HG02571 (cell line): ENCODE data around the gene NT5DC2.

ENCODE experiments used
- ATAC-seq: cut with Tn5 transposase; IDR thresholded peaks from one replicate; pipeline ENCODE4 v1.9.1; 2021; ENCODE audit warnings: mild to moderate bottlenecking, moderate library complexity; ENCODE audit not compliant: unreplicated experiment

Gene NT5DC2

DNA sequence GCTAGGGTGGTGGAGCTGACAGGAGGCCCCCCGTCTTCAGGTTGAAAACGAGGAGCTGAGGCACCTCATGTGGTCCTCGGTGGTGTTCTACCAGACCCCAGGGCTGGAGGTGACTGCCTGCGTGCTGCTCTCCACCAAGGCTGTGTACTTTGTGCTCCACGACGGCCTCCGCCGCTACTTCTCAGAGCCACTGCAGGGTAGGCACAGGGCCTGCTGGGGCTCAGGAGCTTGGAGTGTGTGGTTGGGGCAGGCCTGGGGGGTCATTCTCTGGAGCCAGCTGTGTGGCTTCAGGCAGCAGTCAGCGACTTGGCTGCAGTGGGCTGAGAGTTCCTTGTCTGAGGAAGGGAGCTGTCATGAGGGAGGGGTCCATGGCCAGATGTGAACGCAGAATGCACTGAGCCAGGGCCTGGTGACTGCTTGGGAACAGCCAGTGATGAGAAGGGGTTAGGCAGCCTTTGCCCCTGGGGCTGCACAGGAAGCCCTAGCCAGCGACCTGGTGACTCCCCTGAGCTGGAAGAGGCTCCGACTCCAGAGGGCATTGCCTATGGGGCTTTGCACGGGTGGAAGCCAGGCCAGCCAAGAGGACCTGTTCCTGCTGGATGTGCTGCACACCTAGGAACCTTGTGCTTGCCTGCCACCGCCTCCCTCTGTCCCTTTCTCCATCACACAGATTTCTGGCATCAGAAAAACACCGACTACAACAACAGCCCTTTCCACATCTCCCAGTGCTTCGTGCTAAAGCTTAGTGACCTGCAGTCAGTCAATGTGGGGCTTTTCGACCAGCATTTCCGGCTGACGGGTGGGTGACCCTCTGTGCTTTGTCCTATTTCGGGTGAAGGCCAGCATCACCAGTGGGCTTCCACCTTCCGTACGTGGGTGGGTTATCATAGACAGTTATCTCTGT is 43.4 kb downstream of the NT5DC2 start:
- ATAC-seq, result no peak

DNA sequence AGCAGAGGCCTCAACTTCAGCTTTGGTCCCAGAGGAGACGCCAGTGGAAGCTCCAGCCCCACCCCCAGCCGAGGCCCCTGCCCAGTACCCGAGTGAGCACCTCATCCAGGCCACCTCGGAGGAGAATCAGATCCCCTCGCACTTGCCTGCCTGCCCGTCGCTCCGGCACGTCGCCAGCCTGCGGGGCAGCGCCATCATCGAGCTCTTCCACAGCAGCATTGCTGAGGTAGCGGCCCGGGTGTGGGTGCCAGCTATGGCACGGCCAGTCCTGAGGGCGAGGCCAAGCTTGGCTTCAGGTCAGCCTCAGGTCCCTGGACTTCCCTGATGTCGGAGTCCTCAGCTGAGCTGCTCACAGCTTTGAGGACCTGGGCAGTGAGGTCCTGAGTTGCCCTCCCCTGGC is 44.2 kb downstream of the NT5DC2 start:
- ATAC-seq, result no peak

DNA sequence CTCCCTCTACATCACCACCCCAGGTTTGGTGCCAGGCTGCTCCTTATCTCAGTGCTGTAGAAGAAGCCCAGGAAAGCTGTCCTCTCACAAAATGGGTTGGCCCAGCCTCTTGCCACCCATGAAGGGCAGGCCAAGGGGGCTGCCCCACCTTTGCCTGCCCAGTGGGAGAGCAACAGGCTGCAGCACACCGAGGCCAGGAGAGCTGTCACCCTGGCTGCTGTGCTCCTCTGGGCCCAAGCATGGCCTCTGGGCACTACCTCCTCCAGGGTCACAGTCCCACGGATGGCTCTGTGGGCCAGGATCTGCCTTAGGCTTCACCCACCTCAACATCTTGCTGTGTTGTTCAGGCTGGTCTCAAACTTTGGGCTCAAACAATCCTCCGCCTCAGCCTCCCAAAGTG is 44.9 kb downstream of the NT5DC2 start:
- no peak for ATAC-seq

DNA sequence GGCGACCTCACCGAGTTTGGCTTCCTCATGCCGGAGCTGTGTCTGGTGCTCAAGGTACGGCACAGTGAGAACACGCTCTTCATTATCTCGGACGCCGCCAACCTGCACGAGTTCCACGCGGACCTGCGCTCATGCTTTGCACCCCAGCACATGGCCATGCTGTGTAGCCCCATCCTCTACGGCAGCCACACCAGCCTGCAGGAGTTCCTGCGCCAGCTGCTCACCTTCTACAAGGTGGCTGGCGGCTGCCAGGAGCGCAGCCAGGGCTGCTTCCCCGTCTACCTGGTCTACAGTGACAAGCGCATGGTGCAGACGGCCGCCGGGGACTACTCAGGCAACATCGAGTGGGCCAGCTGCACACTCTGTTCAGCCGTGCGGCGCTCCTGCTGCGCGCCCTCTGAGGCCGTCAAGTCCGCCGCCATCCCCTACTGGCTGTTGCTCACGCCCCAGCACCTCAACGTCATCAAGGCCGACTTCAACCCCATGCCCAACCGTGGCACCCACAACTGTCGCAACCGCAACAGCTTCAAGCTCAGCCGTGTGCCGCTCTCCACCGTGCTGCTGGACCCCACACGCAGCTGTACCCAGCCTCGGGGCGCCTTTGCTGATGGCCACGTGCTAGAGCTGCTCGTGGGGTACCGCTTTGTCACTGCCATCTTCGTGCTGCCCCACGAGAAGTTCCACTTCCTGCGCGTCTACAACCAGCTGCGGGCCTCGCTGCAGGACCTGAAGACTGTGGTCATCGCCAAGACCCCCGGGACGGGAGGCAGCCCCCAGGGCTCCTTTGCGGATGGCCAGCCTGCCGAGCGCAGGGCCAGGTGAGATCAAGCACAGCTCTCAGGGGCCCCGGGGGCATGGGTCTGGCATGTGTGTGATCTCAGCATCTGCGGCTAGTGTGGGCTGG is 45.6 kb downstream of the NT5DC2 start:
- ATAC-seq, result no peak

DNA sequence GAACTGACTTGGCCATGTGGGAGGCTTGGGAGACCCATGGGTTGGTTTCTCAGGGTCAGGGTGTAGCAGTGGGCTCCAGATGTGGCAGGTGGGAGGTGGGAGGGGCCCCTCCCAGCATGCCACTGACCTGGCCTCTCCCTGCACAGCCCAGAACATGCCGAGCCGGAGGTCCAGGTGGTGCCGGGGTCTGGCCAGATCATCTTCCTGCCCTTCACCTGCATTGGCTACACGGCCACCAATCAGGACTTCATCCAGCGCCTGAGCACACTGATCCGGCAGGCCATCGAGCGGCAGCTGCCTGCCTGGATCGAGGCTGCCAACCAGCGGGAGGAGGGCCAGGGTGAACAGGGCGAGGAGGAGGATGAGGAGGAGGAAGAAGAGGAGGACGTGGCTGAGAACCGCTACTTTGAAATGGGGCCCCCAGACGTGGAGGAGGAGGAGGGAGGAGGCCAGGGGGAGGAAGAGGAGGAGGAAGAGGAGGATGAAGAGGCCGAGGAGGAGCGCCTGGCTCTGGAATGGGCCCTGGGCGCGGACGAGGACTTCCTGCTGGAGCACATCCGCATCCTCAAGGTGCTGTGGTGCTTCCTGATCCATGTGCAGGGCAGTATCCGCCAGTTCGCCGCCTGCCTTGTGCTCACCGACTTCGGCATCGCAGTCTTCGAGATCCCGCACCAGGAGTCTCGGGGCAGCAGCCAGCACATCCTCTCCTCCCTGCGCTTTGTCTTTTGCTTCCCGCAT is 46.4 kb downstream of the NT5DC2 start:
- no peak for ATAC-seq

DNA sequence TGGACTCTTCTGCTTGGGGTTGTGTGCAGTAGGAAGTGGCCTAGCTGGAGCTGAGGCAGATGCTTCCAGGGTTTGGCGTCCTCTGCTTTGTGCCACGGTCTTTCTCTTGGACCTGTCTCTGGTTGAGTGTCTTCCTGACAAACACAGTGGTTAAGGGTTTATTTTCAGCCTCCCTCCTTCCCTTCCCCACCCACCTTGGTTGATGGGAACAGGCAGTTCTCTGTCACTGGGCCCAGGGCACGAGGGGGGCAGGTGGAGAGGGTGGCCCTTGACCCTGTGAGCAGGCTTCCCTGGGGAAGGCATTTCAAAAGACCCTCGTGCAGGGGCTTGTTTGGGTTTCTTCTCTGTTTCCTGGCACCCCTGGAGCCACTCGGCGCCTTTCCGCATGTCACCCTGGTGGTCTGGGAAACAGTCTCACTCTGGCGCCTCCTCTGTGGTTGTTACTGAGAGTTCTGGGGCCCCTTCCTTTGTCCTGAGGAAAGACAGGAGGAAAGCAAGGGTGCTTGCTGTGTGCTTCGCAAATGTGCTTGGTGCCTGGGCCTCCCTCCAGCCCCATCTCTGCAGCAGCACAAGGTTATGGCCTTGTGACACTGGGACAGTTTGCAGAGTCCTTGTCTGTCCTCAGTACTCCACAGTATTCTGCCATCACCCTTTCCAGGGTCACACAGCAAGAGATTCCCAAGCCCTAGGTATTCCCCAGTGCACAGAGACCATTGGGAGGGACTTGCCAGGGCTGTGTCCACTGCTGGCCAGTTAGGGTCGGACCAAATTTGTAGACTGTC is 48.8 kb downstream of the NT5DC2 start:
- ATAC-seq, result no peak

DNA sequence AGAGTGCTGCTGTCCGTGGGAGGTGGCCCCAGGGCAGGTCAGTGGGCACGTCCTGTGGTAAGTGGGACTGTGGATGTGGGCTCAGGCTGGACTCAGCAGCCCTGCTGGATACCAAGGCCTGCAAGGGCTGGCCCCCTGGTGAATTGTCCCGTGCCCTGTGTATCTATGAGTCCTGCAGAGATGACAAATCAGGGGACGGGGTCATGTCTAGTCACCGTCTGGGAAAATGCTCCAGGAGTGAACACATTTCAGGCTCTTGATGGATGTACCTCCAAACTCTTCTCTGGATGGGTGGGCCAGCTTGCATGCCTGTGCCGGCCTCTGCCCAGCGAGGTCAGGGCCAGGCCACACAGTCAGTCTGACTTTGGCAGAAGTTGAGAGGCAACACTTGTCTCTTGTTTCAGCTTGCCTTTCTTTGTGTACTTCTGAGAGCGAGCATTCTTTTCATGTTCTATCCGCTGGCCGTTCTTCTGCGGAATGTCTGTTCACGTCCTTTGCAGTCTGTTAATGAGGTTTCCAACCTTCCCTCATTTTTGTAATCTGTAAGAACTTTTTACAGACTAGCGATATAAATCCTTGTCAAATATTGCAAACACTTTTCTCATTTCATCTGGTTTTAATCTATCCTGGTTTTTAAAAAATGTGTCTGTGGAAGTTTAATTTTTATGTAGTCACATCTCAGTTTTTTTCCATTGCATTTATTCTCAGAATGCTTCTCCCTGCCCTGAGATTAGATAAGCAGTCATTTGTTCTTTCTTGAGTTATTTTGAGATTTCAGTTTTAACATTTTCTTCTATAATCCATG is 49.9 kb downstream of the NT5DC2 start:
- ATAC-seq, result no peak

DNA sequence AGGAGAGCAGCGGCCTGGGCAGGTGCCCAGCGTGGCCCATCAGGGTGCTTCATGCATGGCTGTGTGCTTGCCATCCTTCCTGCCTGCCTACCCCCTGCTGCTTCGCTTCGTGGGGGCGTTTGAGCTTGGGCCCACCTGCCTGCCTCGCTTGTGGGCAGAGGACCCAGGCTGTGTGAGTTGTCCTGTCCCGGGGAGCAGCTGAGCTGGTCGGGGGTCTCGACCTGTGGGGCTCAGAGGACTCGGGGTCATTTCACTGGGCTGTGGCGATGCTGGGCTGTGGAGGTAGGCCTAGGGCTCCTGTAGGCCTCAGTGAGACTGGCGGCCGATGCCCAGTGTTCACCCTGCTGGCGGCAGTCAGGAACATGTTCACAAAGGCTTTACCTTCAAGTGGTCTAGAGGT is 50.6 kb downstream of the NT5DC2 start:
- ATAC-seq, result no peak

DNA sequence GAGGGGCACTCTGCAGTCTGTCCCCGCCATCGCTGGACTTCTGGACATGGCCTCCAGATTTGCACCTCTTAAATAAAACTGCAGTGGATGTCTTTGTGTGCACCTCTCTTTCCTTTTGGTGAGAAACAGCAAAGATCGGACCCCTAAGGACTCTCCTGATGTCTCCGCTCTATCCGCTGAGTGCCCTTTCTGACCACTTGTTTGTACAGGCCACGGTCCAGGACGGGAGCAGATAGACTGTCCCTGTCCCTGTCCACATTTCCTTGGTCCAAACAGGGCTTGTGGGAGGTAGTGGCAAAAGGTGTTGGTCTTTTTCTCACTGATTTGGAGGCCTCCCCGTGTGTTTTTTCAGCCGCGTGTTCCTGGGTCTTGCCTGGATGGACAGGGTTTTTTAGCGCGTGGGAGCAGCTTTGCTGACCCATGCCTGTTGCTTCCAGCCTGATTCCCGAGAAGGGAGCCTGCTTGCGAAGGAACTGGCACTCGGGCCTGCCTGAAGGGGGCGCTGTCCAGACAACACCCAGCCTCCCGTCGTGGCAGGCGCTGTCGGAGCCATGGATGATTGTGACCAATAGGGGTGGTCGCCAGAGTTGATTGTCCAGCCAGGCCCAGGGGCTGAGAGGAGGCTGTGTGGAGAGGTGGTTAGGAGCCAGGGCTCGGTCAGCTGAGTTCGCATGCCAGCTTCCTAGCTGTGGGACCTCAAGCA is 51.7 kb downstream of the NT5DC2 start:
- ATAC-seq, result no peak

DNA sequence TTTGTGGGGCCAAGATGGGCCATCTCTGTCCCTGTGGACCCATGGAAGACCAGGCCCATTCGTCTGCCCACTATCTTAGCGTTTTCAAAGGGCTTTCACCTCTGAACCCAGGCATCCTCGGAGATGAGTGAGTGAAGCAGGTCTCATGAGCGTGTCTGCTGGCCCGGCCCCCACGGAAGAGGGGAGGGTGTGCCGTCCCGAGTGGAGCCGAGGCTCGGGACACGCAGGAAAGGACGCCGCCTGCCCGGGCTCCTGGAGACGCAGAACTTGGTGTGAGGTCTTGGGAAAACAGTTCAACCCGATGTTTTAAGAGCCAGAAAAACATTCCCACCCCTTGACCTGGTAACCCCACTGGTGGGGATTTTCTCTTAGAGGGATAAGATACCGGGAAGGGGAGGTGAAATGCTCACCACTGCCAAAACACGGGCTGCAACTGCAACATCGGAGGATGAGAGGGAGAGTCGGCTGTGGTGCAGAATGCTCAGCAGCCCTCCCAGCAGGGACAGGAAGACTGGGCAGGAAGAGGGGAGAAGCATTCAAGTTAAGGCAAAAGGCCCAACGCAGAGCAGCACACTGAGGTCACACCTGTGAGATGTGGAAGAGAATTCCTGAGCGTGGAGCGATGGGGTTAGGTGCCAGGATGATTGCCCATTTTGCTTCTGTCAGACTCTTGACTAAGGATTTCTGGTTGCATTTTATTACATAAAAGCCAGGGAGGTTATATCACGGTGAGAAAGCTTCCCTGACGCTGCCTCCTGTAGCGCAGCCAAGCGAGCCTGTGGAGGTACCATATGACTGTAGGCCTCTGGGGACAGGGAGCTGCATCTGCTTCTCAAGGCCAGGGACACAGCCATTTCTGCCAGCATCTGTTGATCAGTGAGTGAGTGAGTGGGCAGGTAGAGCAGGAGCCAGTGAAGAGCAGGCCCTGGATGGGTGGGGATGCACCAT is 52.6 kb downstream of the NT5DC2 start:
- no peak for ATAC-seq

DNA sequence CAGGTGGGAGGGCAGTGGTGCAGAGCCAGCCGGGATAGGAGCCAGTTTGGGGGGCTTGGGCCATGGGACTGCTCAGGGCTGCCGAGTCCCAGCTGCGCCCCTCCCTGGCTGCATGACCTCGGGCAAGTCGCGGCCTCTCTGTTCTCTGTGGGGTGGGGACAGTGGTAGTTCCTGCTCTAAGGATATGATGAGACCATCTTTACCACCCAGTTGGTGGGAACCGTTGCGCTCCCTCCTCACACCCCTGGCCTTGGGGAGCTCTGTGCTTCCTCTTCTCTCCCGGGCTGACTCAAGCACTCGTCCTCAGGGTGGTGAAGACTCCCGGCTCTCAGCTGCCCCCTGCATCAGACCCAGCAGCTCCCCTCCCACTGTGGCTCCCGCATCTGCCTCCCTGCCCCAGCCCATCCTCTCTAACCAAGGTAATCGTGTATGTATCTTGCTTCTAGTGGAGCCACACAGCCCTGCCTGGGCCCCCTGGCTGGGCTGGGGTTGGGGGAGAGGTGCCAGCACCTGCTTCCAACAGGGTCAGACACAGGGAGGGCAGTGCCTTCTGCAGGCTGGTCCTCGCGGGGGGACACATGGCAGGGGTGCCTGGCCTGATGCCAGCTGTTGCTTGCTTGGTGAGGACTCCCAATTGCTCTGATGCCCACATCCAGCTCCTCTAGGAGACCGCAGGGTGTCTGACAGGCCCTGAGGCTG is 53.6 kb downstream of the NT5DC2 start:
- no peak for ATAC-seq

DNA sequence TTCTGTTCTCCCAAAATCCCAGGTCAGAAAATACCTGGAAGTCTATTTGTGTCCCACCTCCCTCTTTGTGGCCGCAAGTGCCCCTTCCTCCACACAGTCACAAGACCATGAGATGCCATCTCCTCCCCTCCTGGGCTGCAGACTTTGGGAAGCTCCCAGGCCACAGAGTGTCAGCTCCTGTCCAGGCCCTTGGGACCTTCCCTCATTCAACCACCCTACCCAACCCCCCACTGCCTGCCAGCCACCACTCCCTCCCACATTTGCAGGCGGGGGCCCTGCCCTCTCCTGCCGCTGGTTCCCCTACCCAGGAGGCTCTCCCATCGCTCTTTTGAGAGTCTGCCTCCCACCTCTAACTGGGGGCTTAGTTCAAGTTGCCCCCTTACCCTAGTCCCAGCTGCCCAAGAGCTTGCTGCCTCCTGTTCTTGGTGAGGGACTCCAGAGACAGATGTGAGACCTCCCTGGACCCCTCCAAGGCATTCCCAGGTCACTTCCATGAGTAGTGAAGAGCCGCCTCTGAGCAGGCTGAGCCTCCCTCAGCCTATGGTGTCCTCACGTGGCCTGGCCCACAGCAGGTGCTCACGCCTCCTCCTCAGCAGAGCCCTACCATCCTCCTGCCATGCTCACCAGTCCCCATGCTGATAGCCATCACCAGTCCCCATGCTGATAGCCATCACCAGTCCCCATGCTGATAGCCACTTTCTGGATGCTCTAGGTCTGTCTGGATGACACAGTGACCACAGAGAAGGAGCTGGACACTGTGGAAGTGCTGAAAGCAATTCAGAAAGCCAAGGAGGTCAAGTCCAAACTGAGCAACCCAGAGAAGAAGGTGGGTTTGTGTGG is 54.4 kb downstream of the NT5DC2 start:
- ATAC-seq, result no peak

DNA sequence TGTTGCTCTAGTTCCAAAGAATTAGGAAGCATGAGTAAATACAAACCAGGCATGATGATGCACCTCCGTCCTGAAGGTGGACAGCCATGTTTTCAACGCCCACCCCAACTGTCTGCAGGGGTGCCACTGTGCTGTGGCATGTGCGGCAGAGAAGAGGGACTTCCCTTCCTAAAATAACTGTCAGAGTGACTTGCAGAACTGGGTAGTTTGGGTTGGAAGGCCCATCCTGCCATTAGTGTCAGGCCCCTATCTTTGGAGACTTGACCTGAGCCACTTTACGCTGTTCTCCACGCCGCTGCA is 55.9 kb downstream of the NT5DC2 start:
- no peak for ATAC-seq

DNA sequence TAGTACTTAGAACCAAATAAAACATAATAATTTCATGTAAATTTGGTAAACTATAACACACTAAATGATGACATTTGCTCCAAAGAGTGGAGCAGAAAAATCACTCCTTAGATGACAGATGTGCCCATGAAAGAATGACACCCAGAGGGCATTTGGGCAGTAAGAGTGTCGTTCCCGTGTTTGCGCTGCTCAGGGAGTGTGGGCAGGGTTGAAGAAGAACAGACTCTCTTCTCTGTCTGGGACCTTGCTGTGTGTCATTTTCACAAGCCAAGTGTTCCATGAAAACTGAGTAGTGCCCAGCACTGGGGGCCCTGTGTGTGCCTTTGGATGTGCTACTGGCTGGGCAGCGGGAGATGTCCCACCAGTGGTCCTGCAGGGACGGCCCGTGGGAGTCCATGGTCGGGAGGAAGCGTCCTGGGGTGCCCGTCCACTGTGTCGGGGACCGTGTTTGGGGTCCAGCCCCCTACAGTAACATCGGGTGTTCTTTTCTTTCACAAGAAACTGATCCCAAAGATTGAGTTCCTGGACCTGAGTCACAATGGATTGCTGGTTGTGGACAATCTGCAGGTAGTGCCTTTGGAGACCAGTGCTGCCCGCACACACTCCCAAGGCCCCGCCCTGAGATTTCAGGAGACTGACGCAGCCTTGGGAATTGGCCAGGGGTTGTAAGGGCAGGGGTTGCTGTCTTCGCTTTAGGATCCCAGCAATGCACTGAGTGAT is 56.4 kb downstream of the NT5DC2 start:
- no peak for ATAC-seq
